ENCODE results near the gene UBE2L6.

UBE2L6 gene

DNA sequence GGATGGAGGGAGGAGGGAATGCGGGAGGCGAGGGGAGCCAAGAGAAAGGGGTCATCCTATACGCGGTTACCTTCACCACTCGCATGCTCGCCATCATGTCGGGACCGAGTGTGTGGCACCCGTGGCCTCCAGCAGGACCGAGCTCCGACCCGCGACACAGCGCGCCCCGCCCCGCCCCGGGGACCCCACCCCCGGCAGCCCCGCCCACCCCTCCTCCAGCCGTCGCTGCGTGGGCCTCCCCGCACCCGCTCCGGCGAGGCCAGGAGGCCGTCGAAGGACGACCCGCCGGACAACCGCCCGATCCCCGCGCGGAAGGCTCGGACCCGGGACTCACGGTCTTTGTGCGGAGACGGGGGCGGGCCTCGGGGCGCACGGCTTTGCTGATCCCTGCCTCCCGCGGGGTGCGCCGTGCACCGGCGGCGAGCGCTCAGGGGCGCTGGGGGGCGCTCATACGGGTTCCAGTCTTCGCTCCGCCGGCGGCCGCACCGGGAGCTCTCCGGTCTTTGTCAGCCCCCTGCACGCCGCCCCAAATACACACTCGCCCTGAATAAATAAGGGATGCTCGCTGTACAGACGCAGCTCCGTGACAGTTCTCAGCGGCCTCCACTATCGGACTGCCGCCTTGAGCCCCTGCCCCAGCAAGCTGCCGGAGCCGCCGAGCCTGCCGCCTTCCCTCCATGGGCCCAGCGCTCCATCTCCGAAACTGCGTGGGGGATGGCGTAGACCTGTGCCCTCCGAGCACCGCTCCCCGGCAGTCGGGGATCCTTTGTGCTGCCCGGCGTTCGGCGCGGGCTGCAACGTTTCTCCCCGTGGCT, at the start of gene UBE2L6:
UBE2L6 (minus strand) TSS at position 158 of the 815 bp plus-strand sequence; CDS start at position 97, 61 bp downstream.
- DNase-seq = peak; percentile 2

DNA sequence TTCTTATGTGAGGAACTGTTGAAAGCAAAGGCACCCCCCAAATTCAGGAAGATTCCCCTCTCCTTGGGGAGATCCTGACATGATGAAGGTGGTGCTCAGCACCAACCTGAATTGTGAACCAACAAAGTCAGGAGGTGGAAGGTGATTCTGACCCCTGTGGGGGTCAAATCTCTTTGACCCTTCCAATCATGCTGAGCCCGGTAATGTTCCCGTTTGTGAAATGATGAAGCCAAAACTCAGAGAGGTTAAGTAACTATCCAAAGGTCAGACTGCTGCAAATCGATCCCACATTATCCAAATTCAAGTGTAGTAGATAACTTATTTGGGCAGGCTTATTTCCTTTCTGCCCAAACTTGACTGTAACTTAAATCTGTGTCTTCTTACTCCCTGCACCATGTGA, 49.1 kb upstream of the UBE2L6 start:
- no peak for DNase-seq

DNA sequence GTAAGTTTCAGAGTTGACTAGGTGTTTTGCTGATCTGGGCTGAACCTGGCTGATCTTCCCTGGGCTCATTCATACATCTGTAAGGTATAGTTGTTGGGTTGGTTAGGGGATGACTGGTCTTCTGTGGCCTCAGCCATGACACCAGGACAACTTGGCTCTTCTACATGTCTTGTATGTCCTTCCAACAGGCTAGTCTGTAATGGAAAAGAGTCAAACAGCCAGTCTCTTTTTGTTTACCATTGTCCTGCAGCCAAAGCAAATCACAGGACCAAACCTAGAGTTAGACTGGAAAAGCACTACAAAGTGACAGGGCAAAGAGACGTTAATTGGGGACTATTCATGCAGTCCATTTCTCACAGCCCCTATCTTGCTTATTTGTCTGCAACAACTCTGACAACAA, 47.8 kb upstream of the UBE2L6 start:
- no peak for DNase-seq

DNA sequence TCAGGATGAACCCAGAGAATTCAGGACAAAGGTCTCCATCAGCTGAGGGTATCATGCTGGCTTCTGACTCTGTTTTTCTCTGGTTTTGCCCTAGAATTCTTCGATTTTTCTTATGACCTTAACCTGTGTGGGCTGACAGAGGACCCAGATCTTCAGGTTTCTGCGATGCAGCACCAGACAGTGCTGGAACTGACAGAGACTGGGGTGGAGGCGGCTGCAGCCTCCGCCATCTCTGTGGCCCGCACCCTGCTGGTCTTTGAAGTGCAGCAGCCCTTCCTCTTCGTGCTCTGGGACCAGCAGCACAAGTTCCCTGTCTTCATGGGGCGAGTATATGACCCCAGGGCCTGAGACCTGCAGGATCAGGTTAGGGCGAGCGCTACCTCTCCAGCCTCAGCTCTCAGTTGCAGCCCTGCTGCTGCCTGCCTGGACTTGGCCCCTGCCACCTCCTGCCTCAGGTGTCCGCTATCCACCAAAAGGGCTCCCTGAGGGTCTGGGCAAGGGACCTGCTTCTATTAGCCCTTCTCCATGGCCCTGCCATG, 46.8 kb upstream of the UBE2L6 start:
- no peak for DNase-seq

DNA sequence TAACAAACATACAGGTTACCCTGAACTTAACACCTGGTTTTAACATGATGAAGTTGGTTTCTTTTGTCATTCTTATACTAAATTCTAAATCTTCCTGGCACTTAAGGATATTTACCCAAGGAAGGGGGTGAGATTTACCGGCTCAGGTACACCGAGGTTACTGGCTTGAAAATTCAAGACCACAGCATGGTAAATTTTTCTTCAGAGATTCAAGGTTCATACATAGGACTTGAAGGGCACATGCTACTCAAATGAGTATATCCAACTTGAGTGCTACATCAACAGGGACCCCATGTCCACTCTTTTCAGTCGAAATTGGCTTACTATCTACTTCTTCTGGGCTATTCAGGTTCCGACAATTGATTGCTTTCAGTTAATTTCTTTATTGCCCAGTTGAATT, 42.7 kb upstream of the UBE2L6 start:
- DNase-seq = no peak

DNA sequence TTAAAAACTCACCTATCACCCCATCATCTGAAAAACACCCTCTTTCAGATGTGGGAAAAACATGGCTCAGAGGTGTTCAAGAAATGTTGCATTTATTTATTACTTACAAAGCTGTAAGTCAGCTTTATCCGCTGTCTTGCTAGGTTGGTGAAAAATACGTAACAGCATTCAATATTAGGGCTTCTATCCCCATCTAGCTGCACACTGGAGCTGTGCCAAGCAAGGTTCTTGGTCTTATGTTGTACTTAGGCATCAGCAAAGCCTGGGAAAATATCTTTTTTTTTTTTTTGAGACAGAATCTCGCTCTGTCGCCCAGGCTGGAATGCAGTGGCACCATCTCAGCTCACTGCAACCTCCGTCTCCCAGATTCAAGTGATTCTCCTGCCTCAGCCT, 37.6 kb upstream of the UBE2L6 start:
- no peak for DNase-seq

DNA sequence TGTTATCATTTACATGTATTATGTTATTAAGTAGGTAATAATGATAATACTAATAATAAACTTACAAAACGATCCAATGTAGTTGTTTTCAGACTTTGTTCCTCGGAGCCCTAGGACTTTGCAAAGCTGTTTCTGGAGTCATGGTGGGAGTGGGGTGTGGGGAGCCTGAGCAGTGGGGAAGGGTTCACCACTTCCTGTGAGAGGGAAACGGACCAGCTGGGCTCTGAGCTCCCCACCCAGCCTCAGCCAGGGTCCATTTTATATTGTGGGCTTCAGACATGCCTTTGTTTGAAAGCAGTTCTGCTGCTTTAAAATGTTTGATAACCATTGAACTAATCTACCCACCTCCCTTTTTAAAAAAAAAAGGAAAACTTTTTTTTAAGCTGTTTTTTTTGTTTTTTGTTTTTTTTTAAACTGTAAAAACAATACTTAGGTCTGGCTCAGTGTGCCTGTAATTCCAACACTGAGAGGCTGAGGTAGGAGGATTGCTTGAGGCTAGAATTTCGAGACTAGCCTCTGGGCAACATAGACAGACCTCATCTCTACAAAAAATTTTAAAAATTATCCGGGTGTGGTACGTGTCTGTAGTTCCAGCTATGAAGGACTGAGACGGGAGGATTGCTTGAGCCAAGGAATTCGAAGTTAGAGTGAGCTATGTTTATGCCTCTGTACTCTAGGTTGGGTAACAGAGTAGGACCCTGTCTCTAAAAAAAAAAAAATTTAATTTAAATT, 37.0 kb upstream of the UBE2L6 start:
- no peak for DNase-seq

DNA sequence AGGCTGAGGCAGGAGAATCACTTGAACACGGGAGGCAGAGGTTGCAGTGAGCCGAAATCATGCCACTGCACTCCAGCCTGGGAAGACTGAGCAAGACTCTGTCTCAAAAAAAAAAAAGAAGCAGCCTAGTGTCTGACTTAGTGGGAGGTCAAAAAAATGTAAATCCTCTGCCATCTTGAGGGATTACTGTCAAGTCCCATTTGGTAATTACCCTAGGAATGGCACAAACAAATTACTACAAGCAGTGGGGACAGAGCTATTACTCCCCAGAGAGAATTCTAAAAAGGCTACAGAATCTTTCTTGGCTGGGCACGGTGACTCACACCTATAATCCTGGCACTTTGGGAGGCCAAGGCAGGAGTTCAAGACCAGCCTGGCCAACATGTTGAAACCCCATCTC, 33.8 kb upstream of the UBE2L6 start:
- DNase-seq = no peak

DNA sequence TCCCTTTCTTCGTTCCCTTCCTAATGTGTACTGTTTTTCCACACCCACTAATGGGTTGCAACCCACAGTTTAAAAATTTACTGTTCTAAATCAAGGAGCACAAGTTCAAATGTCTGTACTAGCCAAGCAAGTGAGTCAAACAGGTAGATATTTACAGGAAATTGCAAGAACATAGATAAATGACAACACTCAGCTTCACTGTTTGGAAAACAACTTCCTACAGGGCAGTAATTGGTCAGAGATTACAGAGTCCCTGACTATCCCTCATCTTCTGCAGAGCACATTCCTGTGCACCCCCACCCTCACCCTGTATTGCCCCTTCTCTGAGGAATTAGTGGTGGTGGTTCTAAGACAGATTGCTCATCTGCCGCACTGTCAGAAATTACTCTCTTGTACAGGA, 31.9 kb upstream of the UBE2L6 start:
- no peak for DNase-seq

DNA sequence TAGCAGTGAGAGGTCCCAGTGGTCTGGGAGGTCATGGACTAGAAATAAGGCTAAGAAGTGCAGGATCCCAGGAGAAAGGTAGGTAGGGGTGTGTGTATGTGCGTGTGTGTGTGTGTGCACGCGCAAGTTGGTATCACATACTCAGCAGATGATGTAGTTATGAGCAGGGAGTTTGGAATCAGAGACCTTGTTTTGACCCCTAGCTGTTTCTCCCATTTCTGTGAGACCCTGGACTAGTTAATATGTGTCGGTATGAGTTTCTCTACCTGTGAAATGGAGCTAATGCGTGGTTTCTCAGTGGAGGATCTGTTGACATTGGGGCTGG, 31.3 kb upstream of the UBE2L6 start:
- no peak for DNase-seq

DNA sequence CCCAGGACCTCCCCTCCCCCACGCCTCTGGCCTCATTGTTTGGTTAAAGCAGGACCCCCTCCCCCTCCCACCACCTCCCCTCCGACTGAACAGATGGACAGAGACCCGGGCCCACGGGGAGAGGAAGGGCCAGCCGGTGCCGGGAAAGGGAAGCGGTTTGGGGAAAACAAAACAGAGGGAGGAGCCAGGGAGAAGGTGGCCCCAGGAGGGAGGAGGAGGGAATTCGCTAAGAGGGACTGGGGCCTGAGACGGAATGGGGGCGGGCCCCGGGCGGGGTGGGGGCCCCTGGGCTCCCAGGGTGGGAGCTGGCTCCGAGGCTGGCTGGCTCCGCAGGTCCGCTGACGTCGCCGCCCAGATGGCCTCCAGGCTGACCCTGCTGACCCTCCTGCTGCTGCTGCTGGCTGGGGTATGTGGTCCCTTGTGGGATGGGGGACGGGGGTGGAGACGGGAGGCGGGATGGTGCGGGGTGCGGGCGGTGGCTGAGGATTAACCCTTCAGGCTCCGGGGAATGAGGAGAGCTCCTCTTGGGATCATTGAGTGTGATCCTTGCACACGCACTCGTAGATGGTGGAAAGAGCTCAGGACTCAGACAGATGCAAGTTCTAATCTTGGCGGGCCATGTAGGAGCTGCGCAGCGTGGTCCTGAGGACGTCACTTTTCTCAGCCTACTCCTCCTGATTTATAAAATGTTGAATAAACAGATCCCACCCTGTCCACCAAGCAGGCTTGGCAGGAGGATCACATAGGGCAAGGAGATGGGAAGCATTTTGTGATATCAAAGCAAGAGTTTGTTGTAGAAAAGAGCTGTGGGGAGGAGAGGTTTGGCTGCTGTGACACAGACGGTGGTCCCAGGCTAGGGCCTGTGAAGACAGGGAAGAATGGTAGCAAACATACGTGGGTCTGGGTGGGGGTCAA, 30.7 kb upstream of the UBE2L6 start:
- no peak for DNase-seq

DNA sequence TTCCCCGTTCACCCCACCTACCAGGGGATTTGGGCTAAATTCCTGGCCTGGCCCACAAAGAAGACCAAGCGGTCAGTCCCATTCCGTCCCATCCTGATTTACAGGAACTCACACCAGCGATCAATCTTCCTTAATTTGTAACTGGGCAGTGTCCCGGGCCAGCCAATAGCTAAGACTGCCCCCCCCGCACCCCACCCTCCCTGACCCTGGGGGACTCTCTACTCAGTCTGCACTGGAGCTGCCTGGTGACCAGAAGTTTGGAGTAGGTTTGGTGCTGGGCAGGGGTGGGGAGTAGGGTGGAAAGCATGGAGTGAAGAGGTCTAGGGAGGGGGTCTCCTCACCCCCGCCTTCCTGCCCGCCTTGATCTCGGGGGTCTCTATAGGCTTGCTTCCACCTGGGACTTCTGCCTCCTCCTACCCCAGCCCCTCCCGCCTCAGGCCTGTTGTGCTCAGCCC, 30.0 kb upstream of the UBE2L6 start, which contains the start of gene SERPING1:
SERPING1 (plus strand) TSS at position 225 of the 455 bp plus-strand sequence. CDS start 586 bp downstream, outside the sequence.
- no peak for DNase-seq

DNA sequence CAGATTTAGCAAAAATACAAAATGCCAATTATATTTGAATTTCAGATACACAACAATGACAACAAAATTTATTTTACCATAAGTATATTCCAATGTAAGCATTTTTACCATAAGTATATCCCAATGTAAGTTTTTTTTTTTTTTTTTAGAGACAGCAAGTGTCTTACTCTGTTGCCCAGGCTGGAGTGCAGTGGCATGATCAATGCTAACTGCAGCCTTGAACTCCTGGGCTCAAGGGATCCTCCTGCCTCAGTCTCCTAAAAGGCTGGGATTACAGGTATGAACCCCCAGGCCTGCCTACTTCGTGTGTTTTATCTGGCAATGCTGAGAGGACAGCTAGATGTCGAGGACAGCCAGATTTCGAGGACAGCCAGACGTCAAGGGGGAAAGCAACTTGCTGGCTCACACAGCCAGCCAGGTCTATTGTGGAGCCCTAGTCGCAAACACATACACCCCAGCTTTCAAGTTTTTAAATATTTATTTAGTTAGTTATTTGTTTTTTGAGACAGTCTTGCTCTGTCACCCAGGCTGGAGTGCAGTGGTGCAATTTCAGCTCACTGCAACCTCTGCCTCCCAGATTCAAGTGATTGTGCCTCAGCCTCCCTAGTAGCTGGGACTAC, 28.9 kb upstream of the UBE2L6 start:
- no peak for DNase-seq

DNA sequence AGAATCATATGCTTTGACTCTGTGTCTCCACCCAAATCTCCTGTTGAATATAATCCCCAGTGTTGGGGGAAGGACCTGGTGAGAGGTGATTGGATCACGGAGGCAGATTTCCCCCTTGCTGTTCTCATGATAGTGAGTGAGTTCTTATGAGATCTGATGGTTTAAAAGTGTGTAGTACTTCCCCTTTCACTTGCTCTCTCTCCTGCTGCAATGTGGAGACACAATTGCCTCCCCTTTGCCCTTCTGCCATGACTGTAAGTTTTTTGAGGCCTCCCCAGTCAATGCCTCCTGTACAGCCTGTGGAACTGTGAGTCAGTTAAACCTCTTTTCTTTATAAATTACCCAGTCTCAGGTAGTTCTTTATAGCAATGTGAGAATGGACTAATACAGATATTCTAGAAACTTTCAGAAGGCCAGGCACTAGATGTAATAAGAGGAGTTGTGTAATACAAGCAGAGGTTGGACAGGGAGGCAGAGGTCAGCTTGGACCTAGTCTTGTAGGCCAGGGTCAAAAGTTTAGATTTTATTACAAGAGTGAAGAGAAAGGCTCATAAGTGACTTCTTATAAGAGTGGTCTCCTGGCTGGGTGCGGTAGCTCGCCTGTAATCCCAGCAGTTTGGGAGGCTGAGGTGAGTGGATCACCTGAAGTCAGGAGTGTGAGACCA, 20.7 kb upstream of the UBE2L6 start:
- no peak for DNase-seq

DNA sequence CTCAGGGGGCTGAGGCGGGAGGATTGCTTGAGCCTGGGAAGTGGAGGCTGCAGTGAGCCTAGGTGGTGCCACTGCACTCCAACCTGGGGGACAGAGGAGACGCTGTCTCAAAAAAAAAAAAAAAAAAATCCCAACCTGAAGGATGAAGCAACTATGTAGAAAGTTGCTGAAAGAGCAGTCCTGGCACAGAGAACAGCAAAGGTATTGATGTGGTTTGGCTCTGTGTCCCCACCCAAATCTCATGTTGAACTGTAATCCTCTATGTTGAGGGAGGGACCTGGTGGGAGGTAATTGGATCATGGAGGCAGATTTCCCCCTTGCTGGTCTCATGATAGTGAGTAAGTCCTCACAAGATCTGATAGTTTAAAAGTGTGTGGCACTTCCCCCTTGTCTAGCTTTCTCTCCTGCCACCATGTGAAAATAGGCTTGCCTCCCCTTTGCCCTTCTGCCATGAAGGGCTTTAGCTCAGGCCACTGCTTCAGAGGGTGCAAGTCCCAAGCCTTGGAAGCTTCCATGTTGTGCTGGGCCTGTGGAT, 19.3 kb upstream of the UBE2L6 start:
- DNase-seq = no peak

DNA sequence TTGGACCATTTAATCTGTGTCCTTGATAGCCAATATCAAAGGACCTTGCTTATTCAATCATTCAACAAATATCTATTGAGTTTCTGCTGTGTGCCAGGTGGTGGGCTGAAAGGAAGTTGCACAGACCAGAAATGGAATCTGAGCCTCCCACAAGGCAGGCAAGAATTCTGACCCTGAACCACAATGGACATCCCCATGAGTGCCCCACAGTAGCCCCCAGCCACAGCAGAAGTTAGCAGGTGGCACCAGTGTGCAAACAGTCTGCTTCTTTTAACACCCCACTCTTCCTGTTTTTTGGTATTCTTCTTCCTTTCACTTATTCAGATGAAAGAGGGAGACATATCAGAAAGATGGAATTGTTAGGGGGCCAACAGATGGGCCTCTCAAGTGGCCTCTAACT, 17.8 kb upstream of the UBE2L6 start:
- DNase-seq = no peak

DNA sequence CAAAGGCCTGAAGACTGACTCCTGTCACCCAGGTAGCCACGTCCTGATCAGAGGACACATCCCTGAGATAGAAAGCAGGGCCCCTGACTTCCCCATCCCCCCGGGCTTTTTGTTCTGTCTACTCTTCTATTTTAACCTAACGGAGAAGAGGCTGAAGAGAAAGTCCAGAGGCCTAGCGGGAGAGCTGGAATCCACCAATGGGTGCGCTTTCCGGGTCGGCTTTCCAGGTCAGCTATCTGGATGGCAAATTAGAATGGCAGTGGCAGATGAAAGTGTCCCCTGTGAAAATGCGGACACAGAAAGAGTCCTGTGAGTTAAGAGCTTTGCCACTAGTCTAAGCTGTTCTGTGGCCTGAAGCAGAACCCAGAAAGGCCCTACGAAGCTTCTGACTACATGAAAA, 16.9 kb upstream of the UBE2L6 start:
- DNase-seq = no peak

DNA sequence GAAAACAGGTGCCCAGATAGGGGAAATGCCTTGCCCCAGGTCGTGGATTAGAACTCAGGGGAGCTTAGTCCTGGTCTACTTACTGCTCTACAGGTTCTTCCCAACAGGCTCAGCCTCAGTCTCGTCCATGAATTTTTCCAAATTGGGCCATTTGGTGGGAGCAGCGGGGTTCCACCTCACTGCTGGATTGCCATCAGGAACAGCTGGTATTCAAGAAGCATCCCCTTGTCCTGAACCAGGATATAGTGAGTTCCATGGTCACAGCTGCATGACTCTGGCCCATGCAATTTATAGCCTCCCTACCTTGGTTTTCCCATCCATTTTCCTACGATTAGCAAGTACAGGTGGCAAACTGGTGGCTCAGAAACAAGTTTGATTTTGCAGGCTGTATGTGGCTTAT, 6.6 kb upstream of the UBE2L6 start:
- DNase-seq = no peak

DNA sequence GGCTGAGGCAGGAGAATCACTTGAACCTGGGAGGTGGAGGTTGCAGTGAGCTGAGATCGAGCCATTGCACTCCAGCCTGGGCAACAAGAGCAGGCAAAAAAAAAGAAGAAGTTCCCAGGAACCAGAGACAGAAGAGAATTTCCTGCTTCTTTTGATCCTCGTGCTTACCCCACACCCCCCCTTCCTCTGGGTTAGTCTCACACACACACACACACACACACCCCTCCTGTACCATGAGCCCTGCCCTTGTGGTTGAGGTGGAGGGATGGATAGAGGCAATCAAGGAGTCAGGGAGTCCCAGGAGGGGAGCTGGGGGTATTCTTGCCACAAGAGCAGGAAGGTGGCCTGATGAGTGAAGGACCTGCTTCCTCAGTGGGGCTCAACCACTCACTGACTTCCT, 4.1 kb upstream of the UBE2L6 start:
- no peak for DNase-seq

DNA sequence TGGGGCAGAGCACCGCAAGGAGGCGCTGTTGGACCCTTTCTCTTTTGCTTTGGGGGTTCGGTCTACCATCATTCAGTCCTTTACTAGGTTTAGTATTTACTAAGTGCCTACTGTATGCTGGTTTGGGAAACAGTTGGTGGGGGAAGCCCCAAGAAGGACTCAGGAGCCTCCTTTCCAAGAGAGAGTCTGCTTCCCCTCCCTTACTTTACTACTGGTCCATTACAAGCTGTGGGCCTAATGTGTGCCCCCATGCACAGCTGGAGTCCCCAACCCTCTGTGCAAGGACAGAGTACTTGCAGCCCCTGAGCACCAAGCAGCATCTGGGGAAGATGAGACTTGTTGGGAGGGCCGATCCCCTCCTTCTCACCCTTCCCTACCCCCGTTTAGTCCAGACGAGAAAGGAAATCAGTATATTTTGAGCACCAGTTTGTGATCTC, 876 bp upstream of the UBE2L6 start:
- no peak for DNase-seq

DNA sequence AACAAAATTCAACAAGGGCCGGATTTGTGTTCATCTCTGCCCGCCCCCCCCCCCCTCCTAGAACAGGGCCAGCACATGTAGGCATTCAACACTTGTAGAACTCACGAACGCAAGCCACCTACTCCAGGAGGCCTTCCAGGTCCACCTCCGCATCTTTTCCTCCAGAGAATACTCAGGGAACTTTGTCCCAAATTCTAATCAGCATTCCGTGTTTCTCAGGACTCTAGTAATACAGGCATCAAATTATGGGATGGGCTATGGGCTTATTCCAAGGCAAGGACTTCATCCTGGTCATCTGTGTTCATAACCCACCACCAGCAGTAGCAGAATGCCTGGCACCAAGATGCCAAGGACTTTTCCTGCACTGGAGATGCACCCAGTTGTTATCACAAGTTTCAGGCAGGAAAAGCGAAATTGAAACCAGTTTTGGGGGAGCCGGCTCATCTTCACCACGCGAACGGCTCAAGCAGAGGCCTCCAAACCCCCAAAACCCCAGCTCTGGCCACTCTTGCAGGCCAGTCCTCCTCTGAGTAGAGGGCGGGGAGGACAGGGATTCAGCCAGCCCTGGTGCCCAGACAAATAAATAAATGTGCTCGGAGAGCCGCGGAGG, 462 bp downstream of the UBE2L6 start:
- no peak for DNase-seq

All from NCI-H446 treated with DMSO at 0.1 percent for 48 hours (cell line).